Esophagus muscularis mucosa (tissue), 4 donors: ENCODE results near the gene EVL. TPM values are rescaled to one million over a fixed set of nuclear protein-coding genes. Genes with fewer than 3 reads are reported as not detected.

Experiments used
- DNase-seq: peaks from one replicate; pipeline ENCODE4 v3.0.0-alpha.2; 2017; ENCODE audit errors: extremely low spot score
- H3K27ac ChIP-seq, 4 donors: fragments of 200-600 bp; sonication (generic); replicated peaks in 1 of 4; 1 replicate in 3 of 4; 2 replicates in 1 of 4; pipeline ENCODE4 v1.5.1; 2016 to 2019; ENCODE audit warnings: mild to moderate bottlenecking in 1 of 4
- H3K27me3 ChIP-seq, 4 donors: fragments of 200-600 bp; sonication (generic); one replicate each; pipeline versions ENCODE4 v1.5.1 to v1.6.0; 2016 to 2019
- H3K36me3 ChIP-seq, 4 donors: fragments of 200-600 bp; sonication (generic); one replicate each; pipeline ENCODE4 v1.5.1; 2016 to 2019
- H3K4me1 ChIP-seq, 4 donors: fragments of 200-600 bp; sonication (generic); one replicate each; pipeline ENCODE4 v1.5.1; 2016 to 2019
- H3K4me3 ChIP-seq, 4 donors: fragments of 200-600 bp; sonication (generic); 1 replicate in 2 of 4; 2 replicates in 2 of 4; pipeline ENCODE4 v1.5.1; 2016 to 2019; ENCODE audit warnings: mild to moderate bottlenecking in 4 of 4, moderate library complexity in 1 of 4
- H3K9me3 ChIP-seq, 4 donors: fragments of 200-600 bp; sonication (generic); 1 replicate in 3 of 4; 2 replicates in 1 of 4; pipeline ENCODE4 v1.5.1; 2016 to 2019
- CTCF ChIP-seq, 3 experiments: fragments of 200-600 bp in 2 of 3; fragments of 450-650 bp in 1 of 3; sonication (generic) in 2 of 3; IDR thresholded peaks; one replicate each; pipeline ENCODE4 v1.5.1; 2017 to 2019; ENCODE audit warnings: antibody characterized with exemption in 3 of 3, mild to moderate bottlenecking in 2 of 3, moderate library complexity in 1 of 3
- EP300 ChIP-seq: sonication (generic); formaldehyde crosslinking; IDR thresholded peaks from one replicate; pipeline ENCODE4 v1.6.1; 2017; ENCODE audit warnings: antibody characterized with exemption
- POLR2A ChIP-seq: fragments of 450-650 bp; IDR thresholded peaks from one replicate; pipeline ENCODE4 v1.6.1; 2017; ENCODE audit warnings: antibody characterized with exemption, moderate library complexity, mild to moderate bottlenecking, low read depth
- POLR2AphosphoS5 ChIP-seq, 2 donors: sonication (generic); formaldehyde crosslinking; IDR thresholded peaks; one replicate each; pipeline ENCODE4 v1.6.1; 2017; ENCODE audit warnings: antibody characterized with exemption in 2 of 2
- WGBS: methylation state at CpG from one replicate; pipeline ENCODE4 v1.1.5; 2018; 5-methylcytosine and 5-hydroxymethylcytosine counted together
- intact Hi-C: fragments of 100-400 bp; cut with DNase I; formaldehyde crosslinking; loops from one replicate; pipeline ENCODE4 v1.15.1; 2023
- total RNA-seq, 4 donors: library from RNA; depleted of rRNA; stranded (reverse); fragments of >200 nt; gene quantifications; one replicate each; pipeline versions ENCODE4 v1.1.0 to v1.2.1, GENCODE V29; 2016

The EVL gene
- total RNA-seq, 4 donors from 2014 or later: 27.0 to 43.9 (median 37.3) TPM

- no peak for TF ChIP-seq CTCF (IDR thresholded peaks at IDR 0.05)
Measured at GRCh38 chr14:100076133-100076532, 10.9 kb downstream of the EVL start.

GRCh38 chr14:100076606-100077005 lies 11.4 kb downstream of the EVL start:
- WGBS: 74% methylated on average over 4 of the region's 7 CpGs
- peak overlapping the region in 3 of 4 donors; percentile 5 to 33 (median 24) for H3K27ac ChIP-seq
- DNase-seq: peak; percentile 92

More at GRCh38 chr14:100076133-100076532, 10.9 kb downstream of the EVL start:
- Histone ChIP-seq H3K27me3 (no peaks in the 10 kb centered on the region), H3K36me3 (no peaks in the 10 kb centered on the region), H3K4me3 (no peak overlapping the region), H3K9me3 (no peaks in the 10 kb centered on the region), H3K27ac (peak overlapping the region in 2 of 4 donors; percentile 5 to 24), H3K4me1 (peaks cover 13 to 35% (median 33%) of the 10 kb centered on the region in 4 donors)
- DNase-seq: peak; percentile 55
- 80% methylated on average over 4 of the region's 5 CpGs for WGBS
- intact Hi-C loops: no loop called here

GRCh38 chr14:100077441-100077840 lies 12.2 kb downstream of the EVL start:
- peaks cover 13 to 35% (median 33%) of the 10 kb centered on the region in 4 donors for H3K4me1 ChIP-seq
- DNase-seq: peak; percentile 57
- H3K9me3 ChIP-seq: no peaks in the 10 kb centered on the region
- intact Hi-C loops: no loop called here
- 100% methylated on average over 9 of the region's 9 CpGs for WGBS
- H3K27me3 ChIP-seq: no peaks in the 10 kb centered on the region
- H3K36me3 ChIP-seq: no peaks in the 10 kb centered on the region
- H3K27ac ChIP-seq: no peak overlapping the region
- H3K4me3 ChIP-seq: no peak overlapping the region
- TF ChIP-seq CTCF (IDR thresholded peaks at IDR 0.05) (no peak), POLR2AphosphoS5 (IDR thresholded peaks at IDR 0.05) (no peak), POLR2A (no peak), EP300 (no peak)

More at GRCh38 chr14:100076606-100077005, 11.4 kb downstream of the EVL start:
- Histone ChIP-seq H3K4me3 (no peak overlapping the region), H3K9me3 (no peaks in the 10 kb centered on the region), H3K4me1 (peaks cover 13 to 35% (median 33%) of the 10 kb centered on the region in 4 donors), H3K36me3 (no peaks in the 10 kb centered on the region), H3K27me3 (no peaks in the 10 kb centered on the region)
- intact Hi-C loops: no loop called here
- TF ChIP-seq POLR2AphosphoS5 (IDR thresholded peaks at IDR 0.05) (no peak), CTCF (IDR thresholded peaks at IDR 0.05) (no peak), POLR2A (no peak), EP300 (no peak)

GRCh38 chr14:100078216-100078803 lies 13.1 kb downstream of the EVL start:
- intact Hi-C loops: no loop called here
- 76% methylated on average over 10 of the region's 10 CpGs for WGBS
- peaks cover 13 to 35% (median 33%) of the 10 kb centered on the region in 4 donors for H3K4me1 ChIP-seq

GRCh38 chr14:100078997-100079725 lies 13.9 kb downstream of the EVL start:
- H3K27ac ChIP-seq: peak overlapping the region in 1 of 4 donors; percentile 13
- TF ChIP-seq CTCF (IDR thresholded peaks at IDR 0.05) (no peak), POLR2AphosphoS5 (IDR thresholded peaks at IDR 0.05) (no peak)
- H3K4me1 ChIP-seq: peaks cover 13 to 35% (median 30%) of the 10 kb centered on the region in 4 donors
- H3K9me3 ChIP-seq: no peaks in the 10 kb centered on the region
- intact Hi-C loops: no loop called here
- no peaks in the 10 kb centered on the region for H3K27me3 ChIP-seq
- no peaks in the 10 kb centered on the region for H3K36me3 ChIP-seq
- DNase-seq: peak; percentile 85
- 60% methylated on average over 7 of the region's 9 CpGs for WGBS
- H3K4me3 ChIP-seq: no peak overlapping the region

More at GRCh38 chr14:100078216-100078803, 13.1 kb downstream of the EVL start:
- Histone ChIP-seq H3K27me3 (no peaks in the 10 kb centered on the region), H3K9me3 (no peaks in the 10 kb centered on the region), H3K27ac (peak overlapping the region in 1 of 4 donors; percentile 13), H3K36me3 (no peaks in the 10 kb centered on the region), H3K4me3 (no peak overlapping the region)
- TF ChIP-seq POLR2A: no peak
- peak; percentile 42 for DNase-seq
